Ovary (tissue), 9 donors: ENCODE results near the gene CCDC106. TPM values are rescaled to one million over a fixed set of nuclear protein-coding genes. Genes with fewer than 3 reads are reported as not detected.

Experiments
- DNase-seq, 5 donors: peaks; one replicate each; pipeline ENCODE4 v3.0.0-alpha.2; 2019 to 2020
- H3K27ac ChIP-seq, 2 donors: fragments of 200-600 bp; one replicate each; pipeline versions ENCODE4 v1.5.1 to v1.8.0; 2019 to 2022
- H3K27me3 ChIP-seq: fragments of 200-600 bp; one replicate; pipeline ENCODE4 v1.8.0; 2022
- H3K36me3 ChIP-seq: fragments of 200-600 bp; sonication (generic); one replicate; pipeline ENCODE4 v1.5.1; 2019
- H3K4me1 ChIP-seq: one replicate; pipeline ENCODE4 v1.8.1; 2013; ENCODE audit warnings: mild to moderate bottlenecking, moderate library complexity; ENCODE audit not compliant: insufficient read depth
- H3K4me3 ChIP-seq: fragments of 200-600 bp; sonication (generic); one replicate; pipeline ENCODE4 v1.5.1; 2017
- H3K9me3 ChIP-seq, 2 donors: fragments of 200-600 bp in 1 of 2; sonication (generic) in 1 of 2; one replicate each; pipeline versions ENCODE4 v1.5.1 to v1.8.1; 2013 to 2019; ENCODE audit warnings: mild to moderate bottlenecking in 1 of 2, moderate library complexity in 1 of 2
- EP300 ChIP-seq: sonication (generic); formaldehyde crosslinking; IDR thresholded peaks from one replicate; pipeline ENCODE4 v1.6.1; 2017; ENCODE audit warnings: antibody characterized with exemption
- POLR2A ChIP-seq: fragments of 450-650 bp; IDR thresholded peaks from one replicate; pipeline ENCODE4 v1.6.1; 2017; ENCODE audit warnings: antibody characterized with exemption, mild to moderate bottlenecking, moderate library complexity
- WGBS, 3 donors: extraction: QIAGEN DNeasy Blood & Tissue Kit in 1 of 3; methylation state at CpG; one replicate each; pipeline versions ENCODE4 v1.1.5 to v1.1.7; 2013 to 2017; 5-methylcytosine and 5-hydroxymethylcytosine counted together
- intact Hi-C, 4 donors: fragments of 100-400 bp; cut with DNase I; formaldehyde crosslinking; loops; one replicate each; pipeline versions ENCODE4 v1.11.0 to v1.15.1; 2022 to 2023
- polyA plus RNA-seq, 2 donors: library from polyadenylated mRNA; stranded (reverse); fragments of 200-250 nt in 1 of 2; fragments of 350-450 nt in 1 of 2; fragmentation: Illumina TruSeq in 1 of 2; extraction: RNeasy Lipid Tissue Mini Kit (QIAGEN cat#74804) in 1 of 2; gene quantifications; one replicate each; pipeline ENCODE4 v1.2.3, GENCODE V29; 2013 to 2014
- total RNA-seq, 7 donors: library from RNA; depleted of rRNA in 2 of 7; stranded (reverse); fragments of >200 nt in 2 of 7; fragmentation: NEBNext Ultra II Directional in 3 of 7; extraction: Animal tissue kit (Norgen Biotek cat#: 25700) in 3 of 7; gene quantifications; one replicate each; pipeline versions ENCODE4 v1.1.0 to v1.2.4, GENCODE V29; 2016 to 2023
- TF ChIP-seq, protein P1 (sequence below), 3 donors: fragments of 450-650 bp in 2 of 3; fragments of 200-600 bp in 1 of 3; IDR thresholded peaks; one replicate each; pipeline versions ENCODE4 v1.5.1 to v1.8.0; 2016 to 2022; ENCODE audit warnings: antibody characterized with exemption in 3 of 3, mild to moderate bottlenecking in 1 of 3
- donor health status: DM: no; HTN: no; CAD: no; lungs with moderate emphysema.
- donor health status: DM: no; HTN: no; CAD: no.
- donor health status: Bipolar disorder and iron deficiency.
- donor health status: DM: yes; HTN: yes; CAD: no.
- donor health status: DM: no; HTN: no; CAD: no.
- donor health status: DM: yes; HTN: yes; CAD: no.

The CCDC106 gene
- total and polyA plus RNA-seq, 9 donors, result 3.1 to 20.2 (median 14.5) TPM

GRCh38 chr19:55611983-55612645 lies 35.9 kb upstream of the CCDC106 start:
- no peaks in the 10 kb centered on the region for H3K36me3 ChIP-seq
- H3K9me3 ChIP-seq, result no peaks in the 10 kb centered on the region
- H3K4me3 ChIP-seq, result no peak overlapping the region
- H3K27me3 ChIP-seq, result no peaks in the 10 kb centered on the region
- DNase-seq, result no peak
- peaks cover 1% of the 10 kb centered on the region for H3K4me1 ChIP-seq
- TF ChIP-seq EP300, result no peak
- no peak for TF ChIP-seq POLR2A
- TF ChIP-seq, protein P1, sequence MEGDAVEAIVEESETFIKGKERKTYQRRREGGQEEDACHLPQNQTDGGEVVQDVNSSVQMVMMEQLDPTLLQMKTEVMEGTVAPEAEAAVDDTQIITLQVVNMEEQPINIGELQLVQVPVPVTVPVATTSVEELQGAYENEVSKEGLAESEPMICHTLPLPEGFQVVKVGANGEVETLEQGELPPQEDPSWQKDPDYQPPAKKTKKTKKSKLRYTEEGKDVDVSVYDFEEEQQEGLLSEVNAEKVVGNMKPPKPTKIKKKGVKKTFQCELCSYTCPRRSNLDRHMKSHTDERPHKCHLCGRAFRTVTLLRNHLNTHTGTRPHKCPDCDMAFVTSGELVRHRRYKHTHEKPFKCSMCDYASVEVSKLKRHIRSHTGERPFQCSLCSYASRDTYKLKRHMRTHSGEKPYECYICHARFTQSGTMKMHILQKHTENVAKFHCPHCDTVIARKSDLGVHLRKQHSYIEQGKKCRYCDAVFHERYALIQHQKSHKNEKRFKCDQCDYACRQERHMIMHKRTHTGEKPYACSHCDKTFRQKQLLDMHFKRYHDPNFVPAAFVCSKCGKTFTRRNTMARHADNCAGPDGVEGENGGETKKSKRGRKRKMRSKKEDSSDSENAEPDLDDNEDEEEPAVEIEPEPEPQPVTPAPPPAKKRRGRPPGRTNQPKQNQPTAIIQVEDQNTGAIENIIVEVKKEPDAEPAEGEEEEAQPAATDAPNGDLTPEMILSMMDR (IDR thresholded peaks at IDR 0.05), result no peak
- H3K27ac ChIP-seq, result no peak overlapping the region
- 68 to 80% (median 76%) methylated on average over 3 of the region's 3 CpGs for WGBS, 3 donors
- intact Hi-C loops, result no loop called here

DNA sequence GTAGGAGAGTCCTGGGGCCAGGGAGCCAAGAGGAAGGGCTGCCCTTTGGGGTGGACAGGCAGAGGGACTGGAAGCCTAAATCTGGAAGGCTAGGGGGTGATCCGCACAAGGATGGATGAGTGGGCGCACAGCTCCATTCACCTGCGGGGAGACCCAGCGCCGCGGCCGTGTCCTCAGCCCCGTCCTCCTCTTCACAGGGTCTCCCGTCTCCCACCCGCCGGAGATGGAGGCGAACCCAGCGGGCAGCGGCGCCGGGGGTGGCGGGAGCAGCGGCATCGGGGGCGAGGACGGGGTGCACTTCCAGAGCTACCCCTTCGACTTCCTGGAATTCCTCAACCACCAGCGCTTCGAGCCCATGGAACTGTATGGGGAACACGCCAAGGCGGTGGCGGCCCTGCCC lies 34.6 kb upstream of the CCDC106 start:
- Histone ChIP-seq H3K4me1 (peaks cover 1% of the 10 kb centered on the region), H3K27me3 (no peaks in the 10 kb centered on the region), H3K27ac (no peak overlapping the region), H3K9me3 (no peaks in the 10 kb centered on the region), H3K4me3 (no peak overlapping the region), H3K36me3 (no peaks in the 10 kb centered on the region)
- TF ChIP-seq, protein P1 (IDR thresholded peaks at IDR 0.05), result no peak
- no peak for DNase-seq
- intact Hi-C loops, result no loop called here
- 90 to 92% (median 92%) methylated on average over 27 of the region's 27 CpGs for WGBS, 3 donors

DNA sequence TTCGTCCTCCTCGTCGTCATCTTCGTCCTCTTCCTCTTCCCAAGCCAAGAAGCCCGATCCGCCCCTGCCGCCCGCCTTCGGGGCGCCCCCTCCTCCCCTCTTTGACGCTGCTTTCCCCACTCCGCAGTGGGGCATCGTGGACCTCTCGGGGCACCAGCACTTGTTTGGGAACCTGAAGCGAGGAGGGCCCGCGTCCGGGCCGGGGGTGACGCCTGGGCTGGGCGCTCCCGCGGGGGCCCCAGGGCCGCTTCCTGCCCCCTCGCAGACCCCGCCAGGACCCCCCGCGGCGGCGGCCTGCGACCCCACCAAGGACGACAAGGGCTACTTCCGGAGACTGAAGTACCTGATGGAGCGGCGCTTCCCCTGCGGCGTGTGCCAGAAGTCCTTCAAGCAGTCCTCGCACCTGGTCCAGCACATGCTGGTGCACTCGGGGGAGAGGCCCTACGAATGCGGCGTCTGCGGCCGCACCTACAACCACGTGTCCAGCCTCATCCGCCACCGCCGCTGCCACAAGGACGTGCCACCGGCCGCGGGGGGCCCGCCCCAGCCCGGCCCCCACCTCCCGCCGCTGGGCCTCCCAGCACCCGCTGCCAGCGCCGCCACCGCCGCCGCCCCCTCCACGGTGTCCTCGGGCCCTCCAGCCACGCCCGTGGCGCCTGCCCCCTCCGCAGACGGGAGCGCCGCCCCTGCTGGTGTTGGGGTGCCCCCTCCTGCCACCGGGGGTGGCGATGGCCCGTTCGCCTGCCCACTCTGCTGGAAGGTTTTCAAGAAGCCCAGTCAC lies 33.9 kb upstream of the CCDC106 start:
- H3K9me3 ChIP-seq, result no peaks in the 10 kb centered on the region
- DNase-seq, result no peak
- TF ChIP-seq, protein P1 (IDR thresholded peaks at IDR 0.05), result no peak
- TF ChIP-seq EP300 (no peak), POLR2A (no peak)
- intact Hi-C loops, result no loop called here
- H3K4me1 ChIP-seq, result peaks cover 1% of the 10 kb centered on the region
- no peaks in the 10 kb centered on the region for H3K36me3 ChIP-seq
- no peaks in the 10 kb centered on the region for H3K27me3 ChIP-seq
- no peak overlapping the region for H3K4me3 ChIP-seq
- H3K27ac ChIP-seq, result no peak overlapping the region
- WGBS, 3 donors, result 93 to 94% (median 93%) methylated on average over 65 to 75 of the region's 75 CpGs

- H3K36me3 ChIP-seq, result no peaks in the 10 kb centered on the region
- H3K27ac ChIP-seq, result no peak overlapping the region
- no peaks in the 10 kb centered on the region for H3K27me3 ChIP-seq
- H3K4me1 ChIP-seq, result peaks cover 1% of the 10 kb centered on the region
- 94 to 96% (median 96%) methylated on average over 85 to 97 of the region's 98 CpGs for WGBS, 3 donors
- no peak for DNase-seq
- H3K9me3 ChIP-seq, result no peaks in the 10 kb centered on the region
- H3K4me3 ChIP-seq, result no peak overlapping the region
- TF ChIP-seq, protein P1 (IDR thresholded peaks at IDR 0.05), result no peak
- TF ChIP-seq EP300 (no peak), POLR2A (no peak)
- intact Hi-C loops, result no loop called here
Measured at GRCh38 chr19:55614711-55615542, 33.1 kb upstream of the CCDC106 start.
